Vagina (tissue), 2 donors: Measurements from ENCODE around the gene BAIAP2L1. TPM values are rescaled to one million over a fixed set of nuclear protein-coding genes. Genes with fewer than 3 reads are reported as not detected.

ENCODE experiments used
- DNase-seq, 2 donors: peaks; one replicate each; pipeline ENCODE4 v3.0.0-alpha.2; 2017; ENCODE audit errors: extremely low spot score in 2 of 2
- H3K27ac ChIP-seq: fragments of 200-600 bp; sonication (generic); one replicate; pipeline ENCODE4 v1.5.1; 2019
- H3K27me3 ChIP-seq: fragments of 200-600 bp; sonication (generic); one replicate; pipeline ENCODE4 v1.5.1; 2019
- H3K36me3 ChIP-seq, 2 donors: fragments of 200-600 bp; sonication (generic); one replicate each; pipeline ENCODE4 v1.5.1; 2017 to 2019
- H3K4me1 ChIP-seq: fragments of 200-600 bp; sonication (generic); one replicate; pipeline ENCODE4 v1.5.1; 2019
- H3K4me3 ChIP-seq, 2 donors: fragments of 200-600 bp; sonication (generic); 1 replicate in 1 of 2; 2 replicates in 1 of 2; pipeline ENCODE4 v1.5.1; 2016 to 2019
- H3K9me3 ChIP-seq: fragments of 200-600 bp; sonication (generic); one replicate; pipeline ENCODE4 v1.5.1; 2019
- CTCF ChIP-seq, 3 experiments: fragments of 450-650 bp in 2 of 3; fragments of 200-600 bp in 1 of 3; sonication (generic) in 1 of 3; IDR thresholded peaks; one replicate each; pipeline ENCODE4 v1.5.1; 2017 to 2019; ENCODE audit warnings: antibody characterized with exemption in 3 of 3, mild to moderate bottlenecking in 2 of 3, moderate library complexity in 2 of 3
- POLR2A ChIP-seq, 2 donors: fragments of 450-650 bp; IDR thresholded peaks; one replicate each; pipeline ENCODE4 v1.6.1; 2017; ENCODE audit warnings: antibody characterized with exemption in 2 of 2, mild to moderate bottlenecking in 2 of 2, moderate library complexity in 2 of 2
- POLR2AphosphoS5 ChIP-seq, 2 donors: sonication (generic); formaldehyde crosslinking; IDR thresholded peaks; one replicate each; pipeline ENCODE4 v1.9.0; 2017; ENCODE audit warnings: antibody characterized with exemption in 2 of 2, mild to moderate bottlenecking in 2 of 2, low read depth in 1 of 2; ENCODE audit not compliant: insufficient read depth in 1 of 2
- intact Hi-C: fragments of 100-400 bp; cut with DNase I; formaldehyde crosslinking; loops from one replicate; pipeline ENCODE4 v1.15.1; 2023
- total RNA-seq: library from RNA; depleted of rRNA; stranded (reverse); fragments of >200 nt; gene quantifications from one replicate; pipeline ENCODE4 v1.2.3, GENCODE V29; 2016

The BAIAP2L1 gene
- total RNA-seq, 1 donor from 2014 or later: 17.2 TPM

GRCh38 chr7:98354511-98355249, 46.2 kb downstream of the BAIAP2L1 start:
- TF ChIP-seq POLR2A (IDR thresholded peaks at IDR 0.05) (no peak), POLR2AphosphoS5 (IDR thresholded peaks at IDR 0.05; ENCODE audit: insufficient read depth in 1 of 2, low read depth in 1 of 2) (peak; percentile 22 to 52)
- Histone ChIP-seq H3K4me3 (no peak overlapping the region), H3K9me3 (no peaks in the 10 kb centered on the region), H3K27ac (peak overlapping the region; percentile 4), H3K36me3 (no peaks in the 10 kb centered on the region), H3K27me3 (no peaks in the 10 kb centered on the region), H3K4me1 (peaks cover 6% of the 10 kb centered on the region)
- no peak for DNase-seq
- intact Hi-C loops: no loop called here

- TF ChIP-seq POLR2AphosphoS5 (IDR thresholded peaks at IDR 0.05; ENCODE audit: insufficient read depth in 1 of 2, low read depth in 1 of 2) (no peak), POLR2A (IDR thresholded peaks at IDR 0.05) (no peak), CTCF (IDR thresholded peaks at IDR 0.05) (no peak)
- Histone ChIP-seq H3K4me1 (peaks cover 6% of the 10 kb centered on the region), H3K27ac (no peak overlapping the region), H3K9me3 (no peaks in the 10 kb centered on the region), H3K36me3 (no peaks in the 10 kb centered on the region), H3K4me3 (no peak overlapping the region), H3K27me3 (no peaks in the 10 kb centered on the region)
- no peak for DNase-seq
- intact Hi-C loops: no loop called here
Measured at GRCh38 chr7:98354052-98354451, 46.8 kb downstream of the BAIAP2L1 start.

- intact Hi-C loops: no loop called here
- H3K27me3 ChIP-seq: no peaks in the 10 kb centered on the region
- no peaks in the 10 kb centered on the region for H3K9me3 ChIP-seq
- H3K27ac ChIP-seq: no peak overlapping the region
- TF ChIP-seq POLR2AphosphoS5 (IDR thresholded peaks at IDR 0.05; ENCODE audit: insufficient read depth in 1 of 2, low read depth in 1 of 2) (peak in 1 of 2 donors; percentile 61), CTCF (IDR thresholded peaks at IDR 0.05) (no peak), POLR2A (IDR thresholded peaks at IDR 0.05) (no peak)
- DNase-seq: no peak
- H3K36me3 ChIP-seq: no peaks in the 10 kb centered on the region
- H3K4me3 ChIP-seq: no peak overlapping the region
- peaks cover 6% of the 10 kb centered on the region for H3K4me1 ChIP-seq
Measured at GRCh38 chr7:98352621-98353020, 48.3 kb downstream of the BAIAP2L1 start.

GRCh38 chr7:98351136-98351535, 49.8 kb downstream of the BAIAP2L1 start:
- Histone ChIP-seq H3K4me1 (peaks cover 6% of the 10 kb centered on the region), H3K36me3 (no peaks in the 10 kb centered on the region), H3K27me3 (no peaks in the 10 kb centered on the region), H3K27ac (no peak overlapping the region), H3K4me3 (no peak overlapping the region), H3K9me3 (no peaks in the 10 kb centered on the region)
- intact Hi-C loops: no loop called here
- TF ChIP-seq POLR2A (IDR thresholded peaks at IDR 0.05) (no peak), CTCF (IDR thresholded peaks at IDR 0.05) (no peak), POLR2AphosphoS5 (IDR thresholded peaks at IDR 0.05; ENCODE audit: insufficient read depth in 1 of 2, low read depth in 1 of 2) (no peak)
- no peak for DNase-seq

GRCh38 chr7:98348726-98349474, 52.0 kb downstream of the BAIAP2L1 start:
- TF ChIP-seq POLR2AphosphoS5 (IDR thresholded peaks at IDR 0.05; ENCODE audit: insufficient read depth in 1 of 2, low read depth in 1 of 2): no peak
- DNase-seq: no peak
- Histone ChIP-seq H3K36me3 (no peaks in the 10 kb centered on the region), H3K4me3 (no peak overlapping the region), H3K9me3 (no peaks in the 10 kb centered on the region), H3K27me3 (no peaks in the 10 kb centered on the region), H3K27ac (no peak overlapping the region), H3K4me1 (peaks cover 6% of the 10 kb centered on the region)
- intact Hi-C loops: no loop called here
